A549 treated with CORT108297 at 1 μM for 4 hours (cell line): ENCODE results near the gene COBLL1. TPM values are rescaled to one million over a fixed set of nuclear protein-coding genes. Genes with fewer than 3 reads are reported as not detected.

ENCODE experiments used
- total RNA-seq: library from RNA; stranded (reverse); fragments of 200-300 nt; extraction: Qiagen RNA extraction; gene quantifications from 5 replicates; pipeline ENCODE4 v1.2.3, GENCODE V29; 2022

COBLL1 gene, protein sequence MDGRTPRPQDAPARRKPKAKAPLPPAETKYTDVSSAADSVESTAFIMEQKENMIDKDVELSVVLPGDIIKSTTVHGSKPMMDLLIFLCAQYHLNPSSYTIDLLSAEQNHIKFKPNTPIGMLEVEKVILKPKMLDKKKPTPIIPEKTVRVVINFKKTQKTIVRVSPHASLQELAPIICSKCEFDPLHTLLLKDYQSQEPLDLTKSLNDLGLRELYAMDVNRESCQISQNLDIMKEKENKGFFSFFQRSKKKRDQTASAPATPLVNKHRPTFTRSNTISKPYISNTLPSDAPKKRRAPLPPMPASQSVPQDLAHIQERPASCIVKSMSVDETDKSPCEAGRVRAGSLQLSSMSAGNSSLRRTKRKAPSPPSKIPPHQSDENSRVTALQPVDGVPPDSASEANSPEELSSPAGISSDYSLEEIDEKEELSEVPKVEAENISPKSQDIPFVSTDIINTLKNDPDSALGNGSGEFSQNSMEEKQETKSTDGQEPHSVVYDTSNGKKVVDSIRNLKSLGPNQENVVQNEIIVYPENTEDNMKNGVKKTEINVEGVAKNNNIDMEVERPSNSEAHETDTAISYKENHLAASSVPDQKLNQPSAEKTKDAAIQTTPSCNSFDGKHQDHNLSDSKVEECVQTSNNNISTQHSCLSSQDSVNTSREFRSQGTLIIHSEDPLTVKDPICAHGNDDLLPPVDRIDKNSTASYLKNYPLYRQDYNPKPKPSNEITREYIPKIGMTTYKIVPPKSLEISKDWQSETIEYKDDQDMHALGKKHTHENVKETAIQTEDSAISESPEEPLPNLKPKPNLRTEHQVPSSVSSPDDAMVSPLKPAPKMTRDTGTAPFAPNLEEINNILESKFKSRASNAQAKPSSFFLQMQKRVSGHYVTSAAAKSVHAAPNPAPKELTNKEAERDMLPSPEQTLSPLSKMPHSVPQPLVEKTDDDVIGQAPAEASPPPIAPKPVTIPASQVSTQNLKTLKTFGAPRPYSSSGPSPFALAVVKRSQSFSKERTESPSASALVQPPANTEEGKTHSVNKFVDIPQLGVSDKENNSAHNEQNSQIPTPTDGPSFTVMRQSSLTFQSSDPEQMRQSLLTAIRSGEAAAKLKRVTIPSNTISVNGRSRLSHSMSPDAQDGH
- 2.9 to 4.5 TPM (median 3.9 TPM) in 5 replicates for total RNA-seq

DNA sequence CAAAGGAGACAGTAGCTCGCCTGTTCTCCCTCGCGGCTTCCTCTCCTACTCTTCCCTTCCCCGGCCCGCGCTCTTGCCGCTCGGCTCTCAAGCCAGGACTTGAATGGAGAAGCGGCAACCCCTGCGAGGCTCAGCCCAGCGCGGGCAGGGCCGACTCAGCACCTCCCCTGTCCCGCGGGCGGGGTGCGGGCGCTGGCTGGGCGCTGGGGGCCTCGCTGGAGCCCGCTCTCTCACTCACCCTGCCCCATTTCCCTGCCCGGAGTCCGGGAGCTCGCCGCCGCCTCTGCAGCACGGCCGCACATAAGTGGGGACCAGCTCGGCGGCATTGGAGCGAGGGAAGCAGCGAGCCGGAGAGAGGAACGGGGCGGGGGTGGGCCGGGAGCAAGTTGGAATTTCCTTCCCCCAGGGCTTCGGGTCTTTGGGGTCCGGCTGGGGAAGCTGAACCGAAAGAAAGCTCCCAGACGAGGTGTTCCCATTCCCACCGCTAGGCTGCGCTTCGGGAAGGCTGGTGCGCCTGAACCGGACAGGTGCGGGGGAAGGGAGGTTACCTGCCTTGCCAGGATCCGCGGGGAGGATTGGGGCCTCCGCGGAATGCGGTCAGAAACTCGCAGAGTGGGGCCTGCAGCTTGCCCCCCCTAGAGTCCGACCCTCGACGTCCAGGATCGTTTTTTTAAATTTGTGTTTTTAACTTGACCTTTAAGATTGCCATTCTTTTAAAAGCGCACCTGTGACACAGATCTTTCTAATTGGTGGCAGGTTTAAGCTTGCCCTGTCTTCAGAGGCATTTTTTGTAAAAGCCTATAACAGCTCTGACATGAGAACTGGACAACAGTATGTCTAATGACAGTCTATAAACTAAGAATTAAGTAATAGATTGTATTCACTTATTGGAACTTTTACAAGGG is at the start of gene COBLL1:
COBLL1 (minus strand) TSS at position 105 of the 905 bp plus-strand sequence. CDS start 627 bp downstream, outside the sequence.

Other genes starting within 250 kb of the COBLL1 start
- 5.0 to 6.5 TPM (median 5.7 TPM) in 5 replicates for gene GRB14, start 220.3 kb downstream of the COBLL1 start, total RNA-seq
- gene SLC38A11, start 113.7 kb upstream of the COBLL1 start, total RNA-seq = not detected in 5 replicates